NCI-H2029 treated with DMSO at 0.1 percent for 48 hours (cell line): ENCODE results near the gene ZBTB12.
A peak's percentile ranks its signal among the peaks of the same experiment; 100 is the strongest.
"Not testable (repeated sequence)": the region's sequence is repeated elsewhere in the genome, so short reads cannot be mapped to it uniquely, and the experiment has no call there.

ENCODE experiments used
- DNase-seq: peaks from one replicate; lab custom pipeline; 2025; lab: John Stamatoyannopoulos, UW

ZBTB12 gene, protein sequence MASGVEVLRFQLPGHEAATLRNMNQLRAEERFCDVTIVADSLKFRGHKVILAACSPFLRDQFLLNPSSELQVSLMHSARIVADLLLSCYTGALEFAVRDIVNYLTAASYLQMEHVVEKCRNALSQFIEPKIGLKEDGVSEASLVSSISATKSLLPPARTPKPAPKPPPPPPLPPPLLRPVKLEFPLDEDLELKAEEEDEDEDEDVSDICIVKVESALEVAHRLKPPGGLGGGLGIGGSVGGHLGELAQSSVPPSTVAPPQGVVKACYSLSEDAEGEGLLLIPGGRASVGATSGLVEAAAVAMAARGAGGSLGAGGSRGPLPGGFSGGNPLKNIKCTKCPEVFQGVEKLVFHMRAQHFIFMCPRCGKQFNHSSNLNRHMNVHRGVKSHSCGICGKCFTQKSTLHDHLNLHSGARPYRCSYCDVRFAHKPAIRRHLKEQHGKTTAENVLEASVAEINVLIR

DNA sequence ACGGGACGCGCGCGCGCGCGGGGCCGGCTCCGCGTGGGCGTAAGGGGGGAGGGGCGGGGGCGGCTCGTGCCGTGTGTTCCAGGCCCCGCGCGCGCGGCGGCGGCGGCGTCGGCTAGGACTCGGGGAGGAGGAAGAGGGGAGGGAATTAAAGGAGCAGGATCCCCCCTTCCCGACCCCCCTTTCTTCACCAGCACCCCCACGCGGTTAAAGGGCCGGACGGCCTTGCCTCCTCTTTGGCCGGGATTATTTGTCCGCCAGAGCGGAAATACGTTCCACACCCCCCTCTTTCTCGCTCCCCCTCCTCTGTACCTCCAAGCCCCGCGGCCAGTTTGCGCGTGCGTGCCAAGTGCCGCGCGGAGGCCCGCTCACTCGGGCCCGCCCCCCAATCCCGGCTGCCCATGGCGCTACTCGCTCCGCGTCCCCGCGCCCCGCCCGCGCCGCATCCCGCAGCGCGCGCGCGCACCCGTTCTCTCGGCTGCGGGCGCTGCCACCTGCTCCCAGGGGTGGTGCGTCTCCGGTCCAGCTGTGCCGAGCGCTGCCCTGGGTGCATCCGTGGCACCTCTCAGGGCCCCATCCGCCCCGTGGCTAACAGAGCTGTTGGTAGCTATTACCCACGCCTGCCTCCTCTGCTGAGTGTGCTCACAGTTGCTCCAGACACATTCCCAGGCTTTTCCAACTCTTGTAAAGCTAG, at the start of gene ZBTB12:
TSS of gene ZBTB12 (minus strand) at position 134 of the 691 bp plus-strand sequence. CDS start 781 bp downstream, outside the sequence.
- peak; percentile 45 for DNase-seq

- no peak for DNase-seq
Measured at GRCh38 chr6:31949926-31950548, 48.2 kb upstream of the ZBTB12 start.

DNA sequence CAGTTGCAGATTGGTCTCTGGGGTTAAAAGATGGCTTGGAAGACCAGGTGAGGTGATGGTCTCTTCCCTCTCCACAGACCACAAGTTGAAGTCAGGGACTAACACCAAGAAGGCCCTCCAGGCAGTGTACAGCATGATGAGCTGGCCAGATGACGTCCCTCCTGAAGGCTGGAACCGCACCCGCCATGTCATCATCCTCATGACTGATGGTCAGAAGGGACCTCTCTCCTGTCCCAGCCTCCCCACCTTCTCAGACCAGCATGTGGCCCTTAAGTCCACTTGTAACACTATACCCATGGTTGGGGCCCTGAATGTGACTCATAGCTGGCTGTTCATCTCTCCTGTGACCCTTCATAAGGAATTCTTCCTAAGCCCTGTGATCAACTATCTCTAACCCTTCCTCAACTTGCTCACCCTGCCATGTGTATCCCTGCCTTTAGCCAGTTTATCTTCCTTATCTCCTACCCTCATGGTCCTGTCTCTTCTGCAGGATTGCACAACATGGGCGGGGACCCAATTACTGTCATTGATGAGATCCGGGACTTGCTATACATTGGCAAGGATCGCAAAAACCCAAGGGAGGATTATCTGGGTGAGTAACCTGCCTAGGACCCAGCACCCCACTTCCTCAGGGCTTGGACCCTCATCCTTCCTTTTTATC, 47.0 kb upstream of the ZBTB12 start:
- DNase-seq, result no peak

DNA sequence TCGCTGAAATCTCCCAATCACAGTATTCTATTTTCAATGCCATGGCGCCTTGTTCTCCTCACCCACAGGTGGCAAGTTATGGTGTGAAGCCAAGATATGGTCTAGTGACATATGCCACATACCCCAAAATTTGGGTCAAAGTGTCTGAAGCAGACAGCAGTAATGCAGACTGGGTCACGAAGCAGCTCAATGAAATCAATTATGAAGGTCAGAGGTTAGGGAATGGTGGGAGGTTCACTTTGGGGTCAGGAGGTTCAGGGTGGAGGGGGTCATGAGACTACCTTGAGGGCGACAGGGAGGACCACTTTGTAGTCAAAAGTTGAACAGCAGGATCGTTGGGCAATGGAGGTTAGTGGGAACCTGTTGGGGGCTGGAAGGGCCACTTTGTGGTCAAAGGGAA, 46.4 kb upstream of the ZBTB12 start:
- DNase-seq, result no peak

DNA sequence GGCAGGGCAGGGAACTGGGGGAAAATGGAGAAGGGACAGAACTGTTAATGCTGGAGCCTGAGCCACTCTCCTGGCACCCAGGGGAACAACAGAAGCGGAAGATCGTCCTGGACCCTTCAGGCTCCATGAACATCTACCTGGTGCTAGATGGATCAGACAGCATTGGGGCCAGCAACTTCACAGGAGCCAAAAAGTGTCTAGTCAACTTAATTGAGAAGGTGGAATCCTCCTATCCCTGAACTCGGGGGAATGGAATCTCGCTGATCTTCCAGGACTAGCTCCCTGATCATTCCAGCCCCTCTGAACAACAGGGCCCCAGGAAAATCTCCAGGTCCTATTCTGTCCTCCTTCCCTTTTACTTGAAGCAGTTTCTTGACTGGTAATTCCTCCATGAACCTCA, 46.0 kb upstream of the ZBTB12 start:
- DNase-seq, result no peak

- no peak for DNase-seq
Measured at GRCh38 chr6:31947070-31947675, 45.3 kb upstream of the ZBTB12 start.

DNA sequence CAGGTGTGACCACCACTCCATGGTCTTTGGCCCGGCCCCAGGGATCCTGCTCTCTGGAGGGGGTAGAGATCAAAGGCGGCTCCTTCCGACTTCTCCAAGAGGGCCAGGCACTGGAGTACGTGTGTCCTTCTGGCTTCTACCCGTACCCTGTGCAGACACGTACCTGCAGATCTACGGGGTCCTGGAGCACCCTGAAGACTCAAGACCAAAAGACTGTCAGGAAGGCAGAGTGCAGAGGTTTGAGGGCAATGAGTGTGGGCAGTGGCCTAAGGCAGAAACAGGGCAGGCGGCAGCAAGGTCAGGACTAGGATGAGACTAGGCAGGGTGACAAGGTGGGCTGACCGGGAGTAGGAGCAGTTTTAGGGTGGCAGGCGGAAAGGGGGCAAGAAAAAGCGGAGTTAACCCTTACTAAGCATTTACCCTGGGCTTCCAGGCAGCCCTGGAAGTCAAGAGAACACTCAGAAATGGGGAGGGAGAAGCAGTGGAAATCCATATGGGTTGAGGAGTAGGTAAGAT, 44.5 kb upstream of the ZBTB12 start:
- DNase-seq, result no peak

DNA sequence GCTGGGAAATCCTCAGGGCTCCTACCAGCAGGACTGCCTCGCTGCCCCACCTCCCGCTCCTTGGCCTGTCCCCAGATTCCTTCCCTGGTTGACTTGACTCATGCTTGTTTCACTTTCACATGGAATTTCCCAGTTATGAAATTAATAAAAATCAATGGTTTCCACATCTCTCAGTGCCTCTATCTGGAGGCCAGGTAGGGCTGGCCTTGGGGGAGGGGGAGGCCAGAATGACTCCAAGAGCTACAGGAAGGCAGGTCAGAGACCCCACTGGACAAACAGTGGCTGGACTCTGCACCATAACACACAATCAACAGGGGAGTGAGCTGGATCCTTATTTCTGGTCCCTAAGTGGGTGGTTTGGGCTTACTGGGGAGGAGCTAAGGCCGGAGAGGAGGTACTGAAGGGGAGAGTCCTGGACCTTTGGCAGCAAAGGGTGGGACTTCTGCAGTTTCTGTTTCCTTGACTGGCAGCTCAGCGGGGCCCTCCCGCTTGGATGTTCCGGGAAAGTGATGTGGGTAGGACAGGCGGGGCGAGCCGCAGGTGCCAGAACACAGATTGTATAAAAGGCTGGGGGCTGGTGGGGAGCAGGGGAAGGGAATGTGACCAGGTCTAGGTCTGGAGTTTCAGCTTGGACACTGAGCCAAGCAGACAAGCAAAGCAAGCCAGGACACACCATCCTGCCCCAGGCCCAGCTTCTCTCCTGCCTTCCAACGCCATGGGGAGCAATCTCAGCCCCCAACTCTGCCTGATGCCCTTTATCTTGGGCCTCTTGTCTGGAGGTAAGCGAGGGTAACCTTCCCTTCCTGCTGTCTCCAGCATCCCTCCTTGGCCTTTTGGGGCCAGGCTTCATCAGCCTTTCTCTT, 43.9 kb upstream of the ZBTB12 start, which contains the start of gene CFB:
TSS of gene CFB (plus strand) at position 589 of the 863 bp plus-strand sequence. CDS start at position 716, 127 bp downstream.
- no peak for DNase-seq

- DNase-seq, result no peak
Measured at GRCh38 chr6:31945154-31945506, 43.2 kb upstream of the ZBTB12 start.

- DNase-seq, result no peak
Measured at GRCh38 chr6:31943742-31944141, 41.9 kb upstream of the ZBTB12 start.

GRCh38 chr6:31940256-31940664, 38.4 kb upstream of the ZBTB12 start:
- no peak for DNase-seq

DNA sequence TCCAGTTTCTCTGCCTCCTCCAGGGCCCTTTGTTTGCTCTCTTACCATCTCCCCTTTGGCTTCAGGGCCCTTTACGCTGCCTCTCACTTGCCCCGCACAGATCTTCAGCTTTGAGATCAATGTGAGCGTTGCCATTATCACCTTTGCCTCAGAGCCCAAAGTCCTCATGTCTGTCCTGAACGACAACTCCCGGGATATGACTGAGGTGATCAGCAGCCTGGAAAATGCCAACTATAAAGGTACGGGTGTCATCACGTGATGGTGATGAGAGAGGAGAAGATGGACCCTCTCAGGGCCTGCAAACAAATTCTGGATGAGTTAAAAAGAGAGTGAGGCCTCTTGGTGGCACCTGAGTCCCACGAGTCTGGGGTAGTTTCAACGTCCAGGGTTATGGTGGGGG, 33.9 kb upstream of the ZBTB12 start:
- no peak for DNase-seq

DNA sequence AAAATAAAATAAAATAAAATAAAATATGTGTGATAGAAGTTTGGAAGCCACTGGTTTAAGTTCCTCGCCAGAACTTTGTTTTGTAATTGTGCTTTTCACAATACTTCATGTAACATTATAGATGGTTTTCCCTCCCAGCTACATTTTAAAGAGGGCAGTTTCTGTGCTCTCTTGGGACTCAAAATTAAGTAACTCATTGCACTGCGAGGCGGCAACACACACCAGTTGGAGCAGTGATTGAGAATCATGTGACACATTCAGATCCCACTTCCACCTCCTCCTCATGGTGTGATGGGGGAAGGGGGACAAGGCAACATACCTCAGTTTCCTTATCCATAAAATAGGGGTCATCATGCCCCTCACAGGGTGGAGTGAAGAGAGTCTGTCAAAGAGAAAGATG, 33.1 kb upstream of the ZBTB12 start:
- no peak for DNase-seq

DNA sequence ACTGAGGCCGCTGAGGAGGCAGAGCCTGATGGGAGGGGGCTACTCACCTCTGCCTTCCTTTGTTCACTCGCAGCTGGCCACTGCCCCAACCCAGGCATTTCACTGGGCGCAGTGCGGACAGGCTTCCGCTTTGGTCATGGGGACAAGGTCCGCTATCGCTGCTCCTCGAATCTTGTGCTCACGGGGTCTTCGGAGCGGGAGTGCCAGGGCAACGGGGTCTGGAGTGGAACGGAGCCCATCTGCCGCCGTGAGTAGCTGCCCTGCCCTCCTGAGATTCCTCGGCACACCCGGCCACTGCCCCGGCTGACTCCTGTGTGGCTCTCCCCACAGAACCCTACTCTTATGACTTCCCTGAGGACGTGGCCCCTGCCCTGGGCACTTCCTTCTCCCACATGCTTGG, 31.7 kb upstream of the ZBTB12 start:
- DNase-seq, result no peak

DNA sequence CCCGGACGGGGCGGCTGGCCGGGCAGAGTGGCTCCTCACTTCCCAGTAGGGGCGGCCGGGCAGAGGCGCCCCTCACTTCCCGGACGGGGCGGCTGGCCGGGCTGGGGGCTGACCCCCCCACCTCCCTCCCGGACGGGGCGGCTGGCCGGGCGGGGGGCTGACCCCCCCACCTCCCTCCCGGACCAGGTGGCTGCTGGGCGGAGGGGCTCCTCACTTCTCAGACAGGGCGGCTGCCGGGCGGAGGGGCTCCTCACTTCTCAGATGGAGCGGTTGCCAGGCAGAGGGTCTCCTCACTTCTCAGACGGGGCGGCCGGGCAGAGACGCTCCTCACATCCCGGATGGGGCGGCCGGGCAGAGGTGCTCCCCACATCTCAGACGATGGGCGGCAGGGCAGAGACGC, 30.3 kb upstream of the ZBTB12 start:
- not testable (repeated sequence) for DNase-seq

DNA sequence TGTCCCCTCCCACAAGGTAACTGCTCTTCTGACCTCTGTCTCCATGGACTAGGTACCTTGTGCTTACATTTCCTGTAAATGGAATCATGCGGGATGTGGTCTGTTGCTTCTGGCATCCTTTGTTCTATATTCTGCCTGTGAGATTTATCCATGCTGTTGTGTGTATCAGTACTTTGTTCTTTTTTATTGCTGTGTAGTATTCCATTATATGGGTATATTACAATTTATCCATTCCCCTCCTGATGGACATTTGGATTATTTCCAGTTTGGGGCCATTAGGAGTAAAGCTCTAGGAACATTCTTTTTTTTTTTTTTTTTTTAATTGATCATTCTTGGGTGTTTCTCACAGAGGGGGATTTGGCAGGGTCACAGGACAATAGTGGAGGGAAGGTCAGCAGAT, 29.1 kb upstream of the ZBTB12 start:
- DNase-seq, result no peak

- DNase-seq, result no peak
Measured at GRCh38 chr6:31928672-31928939, 26.7 kb upstream of the ZBTB12 start.

GRCh38 chr6:31927863-31928671, 26.2 kb upstream of the ZBTB12 start:
- DNase-seq, result no peak

- no peak for DNase-seq
Measured at GRCh38 chr6:31927242-31927862, 25.5 kb upstream of the ZBTB12 start, which contains the start of gene C2. Gene C2, plus strand, starts transcription at chr6:31927717. Its CDS starts 36 bp downstream, at chr6:31927753.
